Activated CD8-positive, alpha-beta memory T cell treated with anti-CD3 and anti-CD28 coated beads for 4 hours (primary cell): ENCODE data around the gene AK5.
"Not testable (repeated sequence)": the region's sequence is repeated elsewhere in the genome, so short reads cannot be mapped to it uniquely, and the experiment has no call there.

Experiments used
- DNase-seq, 2 donors: peaks; one replicate each; pipeline ENCODE4 v3.0.0-alpha.2; 2020; ENCODE audit warnings: low read depth in 2 of 2

The AK5 gene

DNA sequence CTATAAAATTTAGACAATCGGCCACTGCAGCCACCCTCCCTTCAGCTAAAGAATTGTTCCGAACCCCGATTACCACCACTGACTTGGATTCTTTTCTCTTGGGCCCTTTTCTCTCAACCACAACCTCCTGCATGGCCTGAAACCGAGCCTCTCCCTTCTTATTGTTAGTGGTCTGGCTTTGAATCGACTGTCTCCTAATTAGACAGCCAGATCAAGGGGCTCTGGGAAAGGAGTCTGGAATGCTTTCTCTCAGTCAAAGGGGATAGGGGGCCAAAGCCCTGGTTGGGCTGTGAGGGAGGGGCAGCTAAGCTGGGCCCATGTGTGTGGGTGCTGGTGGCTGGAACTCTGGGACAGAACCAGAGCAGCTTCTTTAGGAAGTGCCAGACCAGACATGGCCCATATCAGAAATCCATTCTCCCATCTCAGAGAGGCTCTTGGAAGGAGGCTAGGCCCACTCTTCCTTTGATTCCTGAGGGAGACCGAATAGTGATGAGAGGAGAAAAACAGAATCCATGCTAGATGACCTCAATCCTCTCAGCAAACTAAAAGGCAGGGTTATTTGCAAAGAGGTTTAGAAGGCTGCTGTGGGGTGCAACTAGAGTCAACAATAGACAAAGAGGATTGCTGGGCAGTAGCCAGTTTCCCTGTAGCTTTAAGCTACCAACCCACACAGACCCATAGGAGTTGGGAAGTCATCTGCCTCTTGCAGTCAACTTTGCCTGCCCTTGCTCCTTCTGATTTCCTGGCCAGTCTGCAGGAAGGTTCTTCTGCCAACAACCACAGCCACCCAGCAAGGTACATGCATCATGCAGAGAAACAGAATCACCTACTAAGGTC is 117.6 kb downstream of the AK5 start:
- no peak for DNase-seq

DNA sequence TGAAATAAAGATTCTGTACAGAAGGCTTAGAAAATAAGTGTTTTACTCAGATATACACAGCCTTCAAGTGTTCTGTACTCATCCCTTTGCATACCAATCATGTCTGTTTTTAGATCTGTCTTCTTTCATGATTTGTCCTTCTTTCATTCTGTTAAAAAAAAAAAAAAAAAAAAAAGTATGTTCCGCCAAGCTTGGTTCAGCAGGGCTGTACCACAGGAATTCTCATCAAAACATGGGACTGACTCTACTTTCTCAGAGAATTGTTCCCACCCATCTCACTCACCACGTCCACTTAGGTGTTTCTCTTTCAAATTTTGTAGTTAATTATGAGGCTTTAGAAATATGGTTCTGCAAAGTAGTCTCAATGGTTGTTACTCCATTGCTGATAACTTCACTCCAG is 119.0 kb downstream of the AK5 start:
- no peak for DNase-seq

DNA sequence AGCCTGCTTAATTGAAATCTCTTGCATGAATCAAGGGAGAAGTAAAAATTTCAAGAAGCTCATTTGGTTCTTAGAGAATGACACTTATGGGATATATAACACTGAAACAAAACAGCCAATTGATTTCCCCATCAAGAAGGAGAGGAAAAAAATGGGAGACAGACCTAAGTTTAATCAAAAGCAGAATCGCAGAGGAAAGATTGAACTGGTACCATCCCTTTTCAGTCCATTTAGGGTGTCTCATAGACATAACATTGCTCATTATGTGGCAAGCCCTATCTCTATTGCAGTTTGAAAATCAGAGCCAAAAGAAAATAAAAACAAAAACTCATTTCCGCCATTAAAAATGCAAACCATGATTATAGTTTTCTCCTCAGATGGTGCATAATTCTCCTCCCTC is 119.6 kb downstream of the AK5 start:
- no peak for DNase-seq

DNA sequence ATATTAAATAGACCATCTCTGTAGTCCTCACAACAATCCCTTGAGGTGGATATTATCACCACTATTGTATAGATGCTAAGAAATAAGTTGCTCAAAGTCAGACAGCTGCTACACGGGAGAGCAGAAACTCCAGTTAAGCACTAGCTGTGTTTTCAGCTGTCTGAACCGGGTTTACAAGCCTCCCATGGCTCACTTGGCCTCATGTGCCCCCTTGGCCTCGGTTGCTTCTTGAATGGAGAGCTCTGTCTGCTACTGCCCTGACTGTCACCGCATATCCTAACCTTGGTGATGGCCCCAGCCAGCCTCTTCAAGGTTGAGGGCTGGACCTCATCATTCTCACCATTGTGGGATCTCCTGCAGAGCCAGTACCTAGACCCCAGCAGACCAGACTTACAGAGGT is 123.4 kb downstream of the AK5 start:
- DNase-seq: no peak

DNA sequence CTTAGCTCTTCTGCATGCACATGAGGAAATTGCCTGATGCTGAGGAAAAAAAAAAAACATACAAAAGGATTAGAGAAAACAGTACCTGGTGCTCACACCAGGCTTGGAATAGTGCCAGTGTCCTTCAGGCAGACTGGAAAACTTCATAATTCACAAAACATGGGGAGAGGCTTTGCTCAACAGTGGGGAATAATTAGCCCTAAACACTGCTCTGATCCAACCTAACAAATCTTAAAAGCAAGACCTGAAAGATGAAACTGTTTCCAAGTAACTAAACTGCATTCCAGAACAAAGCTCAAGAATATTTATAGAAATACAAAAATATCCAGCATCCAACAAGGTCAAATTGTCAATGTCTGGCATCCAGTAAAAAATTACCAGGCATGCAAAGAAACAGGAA is 124.8 kb downstream of the AK5 start:
- DNase-seq: no peak

DNA sequence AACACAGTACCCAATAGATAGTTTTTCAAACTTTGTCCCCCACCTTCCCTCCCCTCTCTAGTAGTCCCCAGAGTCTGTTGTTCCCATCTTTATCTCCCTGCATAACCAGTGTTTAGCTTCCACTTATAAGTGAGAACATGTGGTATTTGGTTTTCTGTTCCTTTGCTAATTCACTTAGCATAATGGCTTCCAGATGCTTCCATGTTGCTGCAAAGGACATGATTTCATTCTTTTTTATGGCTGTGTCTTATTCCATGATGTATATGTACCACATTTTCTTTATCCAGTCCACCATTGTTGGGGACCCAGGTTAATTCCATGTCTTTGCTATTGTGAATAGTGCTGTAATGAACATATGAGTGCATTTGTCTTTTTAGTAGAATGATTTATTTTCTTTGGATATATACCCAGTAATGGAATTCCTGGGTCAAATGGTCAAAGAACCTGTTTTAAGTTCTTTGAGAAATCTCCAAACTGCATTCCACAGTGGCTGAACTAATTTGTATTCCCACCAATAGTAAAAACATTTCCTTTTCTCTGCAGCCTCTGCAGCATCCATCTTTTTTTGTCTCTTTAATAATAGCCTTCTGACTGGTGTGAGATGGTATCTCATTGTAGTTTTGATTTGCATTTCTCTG is 126.0 kb downstream of the AK5 start:
- DNase-seq: no peak

DNA sequence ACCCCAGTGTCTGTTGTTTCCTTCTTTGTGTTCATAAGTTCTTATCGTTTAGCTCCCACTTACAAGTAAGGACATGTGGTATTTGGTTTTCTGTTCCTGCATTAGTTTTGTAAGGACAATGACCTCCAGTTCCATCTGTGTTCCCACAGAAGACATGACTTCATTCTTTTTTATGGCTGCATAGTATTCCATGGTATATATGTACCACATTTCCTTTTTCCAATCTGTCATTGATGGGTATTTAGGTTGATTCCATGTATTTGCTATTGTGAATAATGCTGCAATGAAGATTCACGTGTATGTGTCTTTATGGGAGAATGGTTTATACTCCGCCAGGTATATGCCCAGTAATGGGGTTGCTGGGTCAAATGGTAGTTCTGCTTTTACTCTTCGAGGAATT is 127.1 kb downstream of the AK5 start:
- not testable (repeated sequence) for DNase-seq

DNA sequence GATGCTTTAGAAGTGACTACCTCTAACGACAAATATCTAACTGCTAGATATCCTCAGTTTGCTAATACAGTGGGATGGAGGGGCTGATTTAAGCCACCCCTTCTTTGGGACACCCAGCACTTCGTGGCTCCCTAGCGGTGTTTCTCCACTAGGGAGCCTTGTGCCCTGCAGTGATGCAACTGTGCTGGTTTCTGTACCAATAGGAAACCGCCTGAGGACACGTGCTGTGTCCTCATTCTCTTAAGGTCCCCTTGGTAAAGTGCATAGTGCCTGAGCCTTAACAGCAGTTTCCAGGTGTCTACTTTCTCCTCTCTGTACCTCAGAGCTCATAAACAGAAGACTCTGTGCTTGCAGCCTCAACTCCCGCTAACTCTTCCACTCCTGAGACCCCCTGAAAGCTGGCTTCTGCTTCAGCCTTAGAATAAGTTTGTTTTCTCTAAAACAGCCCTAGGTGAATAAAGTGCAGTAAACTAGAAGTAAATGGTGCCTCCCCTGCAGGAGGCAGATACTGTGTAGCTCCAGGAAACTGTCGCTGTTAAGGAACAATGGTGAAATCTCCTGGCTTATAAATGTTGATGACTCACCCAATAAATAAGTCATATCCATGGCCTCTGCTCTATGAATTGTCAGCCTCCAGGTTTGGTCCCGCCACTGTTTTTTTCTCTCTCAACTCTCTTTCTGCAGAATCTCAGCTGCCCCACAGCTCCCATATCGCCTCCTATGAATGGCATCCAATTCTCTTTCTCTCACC is 130.4 kb downstream of the AK5 start:
- DNase-seq: no peak

DNA sequence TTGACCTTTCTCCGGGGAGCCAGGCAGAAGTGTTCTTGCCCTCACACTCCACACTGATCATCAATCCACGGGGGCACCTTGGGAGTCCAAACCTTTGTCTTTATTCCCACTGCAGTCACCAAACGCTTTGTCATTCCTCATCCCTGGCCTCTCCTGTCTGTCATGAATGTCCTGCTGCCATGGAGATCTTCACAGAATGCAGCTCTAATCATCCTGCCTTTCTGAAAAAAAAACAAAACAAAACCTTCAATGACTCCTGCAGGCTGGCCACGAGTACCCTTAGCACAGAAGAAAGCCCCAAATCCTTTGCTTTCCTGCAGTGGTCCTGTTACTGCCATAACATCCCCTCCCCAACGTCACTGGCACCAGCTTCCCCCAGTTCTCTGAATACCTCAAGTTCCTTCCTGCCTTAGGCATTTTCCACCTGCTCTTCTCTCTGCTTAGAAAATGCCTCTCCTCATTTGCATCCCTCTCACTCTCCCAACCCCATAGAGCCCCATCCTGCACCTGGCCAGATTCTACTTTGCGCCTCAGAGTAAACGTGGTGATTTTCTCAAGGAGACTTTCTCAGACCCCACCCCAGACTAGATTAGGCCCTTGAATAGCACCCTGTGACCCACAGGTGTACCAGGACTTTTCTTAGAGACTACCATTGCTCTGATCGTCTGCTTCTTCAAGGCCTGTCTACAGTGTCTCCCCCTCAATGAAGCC is 131.2 kb downstream of the AK5 start:
- no peak for DNase-seq

DNA sequence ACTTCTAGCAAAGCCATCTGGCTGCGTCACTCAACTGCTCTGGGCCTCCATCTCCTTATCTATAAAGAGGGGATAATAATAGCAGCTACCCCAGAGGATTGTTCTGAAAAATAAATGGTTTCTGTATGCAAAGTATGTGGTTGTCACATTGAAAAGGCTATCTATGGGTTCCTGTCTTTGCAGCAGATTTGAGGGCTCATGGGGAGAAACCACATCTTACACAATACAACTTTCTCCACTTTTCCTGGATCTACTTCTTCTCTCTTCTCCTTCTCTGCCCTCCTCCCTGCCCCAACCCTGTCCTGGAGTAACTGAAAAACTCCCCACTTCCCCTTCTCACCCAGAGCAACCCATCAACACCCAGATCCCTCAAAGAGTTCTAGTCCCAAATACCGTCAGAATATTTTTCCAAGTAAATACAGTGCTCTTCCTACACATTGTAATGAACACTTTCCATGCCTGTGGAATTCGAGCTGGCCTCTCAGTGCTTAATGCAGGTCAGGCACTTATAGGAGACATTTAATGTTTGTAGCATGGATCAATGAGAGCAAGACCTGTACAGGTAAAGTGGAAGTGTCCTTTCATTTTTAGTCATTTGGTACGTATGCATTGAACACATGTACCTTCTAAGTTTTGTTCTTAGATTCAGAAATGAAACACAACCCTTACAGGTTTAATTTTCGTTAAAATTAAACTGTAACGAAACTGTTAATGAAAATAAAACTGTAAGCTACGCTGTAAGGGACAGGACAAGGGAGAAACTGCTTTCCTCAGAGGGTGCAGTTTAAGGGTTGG is 131.9 kb downstream of the AK5 start:
- no peak for DNase-seq

DNA sequence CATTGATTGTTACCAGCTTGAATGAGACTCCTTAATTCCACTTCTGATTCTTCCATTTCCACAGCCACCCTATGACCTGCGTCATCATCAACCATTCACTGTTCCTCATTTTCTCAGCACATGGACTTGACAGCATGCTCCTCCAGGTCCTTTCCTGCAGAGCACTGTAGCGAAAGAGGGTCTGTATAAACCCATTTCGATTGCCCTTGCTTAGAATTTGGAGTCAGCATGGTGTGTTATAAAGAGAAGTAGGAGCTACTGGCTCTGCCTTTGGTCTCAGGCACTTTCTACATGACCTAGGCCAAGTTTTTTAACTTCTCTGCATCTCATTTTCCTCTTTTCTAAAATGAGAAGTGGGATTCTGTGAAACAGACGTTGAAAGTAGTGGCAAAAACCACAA is 133.8 kb downstream of the AK5 start:
- no peak for DNase-seq

DNA sequence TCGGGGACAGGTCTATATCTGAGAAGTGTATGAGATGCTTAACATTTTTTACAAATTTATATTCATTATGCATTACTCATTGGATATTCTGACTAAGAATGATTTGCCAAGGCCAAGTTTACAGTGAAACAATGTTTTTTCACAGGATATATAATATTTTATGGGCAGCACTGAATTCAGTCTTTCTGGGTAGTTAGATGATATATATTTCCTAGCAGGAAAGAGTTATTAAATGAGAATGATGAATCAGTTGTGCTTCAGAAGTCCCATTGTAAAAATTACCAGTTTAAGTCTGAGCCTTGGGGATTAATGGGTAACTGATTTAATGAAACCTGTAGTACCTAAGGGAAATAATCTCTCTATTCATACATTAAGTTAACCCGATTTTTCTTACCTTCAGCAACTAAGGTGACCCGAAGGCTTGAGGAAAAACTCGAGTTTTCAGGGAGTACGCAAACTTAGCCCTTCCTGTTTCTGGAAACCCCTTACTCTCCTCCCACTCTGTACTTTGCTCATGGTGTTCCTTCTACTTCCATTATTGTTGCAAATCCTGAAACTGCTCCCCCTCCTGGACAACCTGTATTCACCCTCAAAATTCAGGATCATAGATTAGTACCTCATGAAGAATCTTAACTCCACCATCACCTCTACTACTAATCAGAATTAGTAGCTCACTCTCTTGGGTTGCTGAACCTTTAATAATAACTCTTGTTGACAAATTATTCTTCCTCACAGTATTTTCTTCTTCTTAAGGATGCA is 135.1 kb downstream of the AK5 start:
- DNase-seq: no peak

DNA sequence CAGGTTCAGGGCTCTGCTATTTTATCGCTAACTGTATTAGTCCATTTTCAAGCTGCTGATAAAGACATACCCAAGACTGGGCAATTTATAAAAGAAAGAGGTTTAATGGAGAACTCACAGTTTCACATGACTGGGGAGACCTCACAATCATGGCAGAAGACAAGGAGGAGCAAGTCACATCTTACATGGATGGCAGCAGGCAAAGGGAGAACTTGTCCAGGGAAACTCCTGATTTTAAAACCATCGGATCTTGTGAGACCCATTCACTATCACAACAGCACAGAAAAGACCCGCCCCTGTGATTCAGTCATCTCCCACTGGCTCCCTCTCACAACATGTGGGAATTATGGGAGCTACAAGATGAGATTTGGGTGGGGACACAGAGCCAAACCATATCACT is 136.2 kb downstream of the AK5 start:
- not testable (repeated sequence) for DNase-seq

DNA sequence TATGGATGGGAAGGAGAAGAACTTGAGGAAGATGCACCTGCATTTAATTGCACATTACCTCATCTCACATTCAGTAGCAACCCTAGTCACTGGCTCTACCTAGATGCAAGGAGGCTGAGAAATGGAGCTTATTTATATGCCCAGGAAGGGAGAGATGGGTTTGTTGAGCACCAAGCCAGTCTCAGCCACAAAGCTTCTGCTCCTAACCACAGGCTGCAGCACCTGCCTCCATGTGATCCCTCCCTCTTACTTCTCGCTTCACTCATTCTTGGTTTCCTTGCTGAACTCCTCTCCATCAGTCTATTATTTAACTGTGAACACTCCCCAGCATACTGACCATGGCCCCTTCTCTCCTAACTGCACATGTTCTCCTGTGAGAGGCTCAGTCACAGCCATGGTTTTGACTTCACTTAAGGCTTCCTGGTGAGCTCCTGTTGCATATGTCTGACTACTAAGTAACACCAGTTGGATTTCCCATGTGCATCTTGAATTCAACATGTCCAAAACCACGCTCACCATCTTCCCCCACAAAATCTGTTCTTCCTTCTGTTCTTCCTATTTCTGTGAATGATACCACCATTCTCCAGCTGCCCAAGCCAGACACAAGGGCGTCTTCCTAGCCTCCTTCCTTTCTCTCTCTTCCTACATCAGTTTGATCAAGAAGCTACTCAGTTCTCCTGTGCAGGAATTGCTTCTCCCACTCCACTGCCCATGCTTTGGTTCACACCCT is 139.8 kb downstream of the AK5 start:
- DNase-seq: no peak

DNA sequence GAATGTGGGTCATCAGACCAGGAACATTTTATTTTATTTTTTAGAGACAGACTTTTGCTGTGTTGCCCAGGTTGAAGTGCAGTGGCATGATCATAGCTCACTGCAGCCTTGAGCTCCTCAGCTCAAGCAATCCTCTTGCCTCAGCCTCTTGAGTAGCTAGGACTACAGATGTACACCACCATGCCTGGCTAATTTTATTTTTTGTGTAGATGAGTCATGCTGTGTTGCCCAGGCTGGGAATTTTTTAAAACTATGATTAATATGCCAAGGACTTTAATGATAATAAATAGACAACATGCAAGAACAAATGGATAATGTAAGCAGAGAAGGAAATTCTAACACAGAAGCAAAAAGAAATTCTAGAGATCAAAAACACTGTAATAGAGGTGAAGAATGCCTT is 142.4 kb downstream of the AK5 start:
- DNase-seq: no peak

DNA sequence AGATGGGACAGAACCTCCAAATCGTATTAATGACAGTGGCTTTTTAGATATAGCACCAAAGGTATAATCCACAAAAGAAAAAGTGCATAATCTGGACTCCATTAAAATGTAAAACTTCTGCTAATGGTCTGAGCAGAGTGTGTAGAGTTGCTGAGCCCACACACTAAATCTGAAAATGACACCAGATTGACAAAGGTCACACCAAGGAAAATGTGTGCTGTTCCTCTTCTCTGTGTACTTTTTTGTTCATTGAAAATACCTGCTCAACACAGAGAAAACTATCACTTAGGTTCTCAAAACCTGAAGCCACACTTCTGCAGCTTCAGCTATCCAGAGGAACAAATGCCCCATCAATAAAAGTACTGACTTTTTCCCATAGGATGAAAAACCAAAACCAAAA is 146.2 kb downstream of the AK5 start:
- no peak for DNase-seq

DNA sequence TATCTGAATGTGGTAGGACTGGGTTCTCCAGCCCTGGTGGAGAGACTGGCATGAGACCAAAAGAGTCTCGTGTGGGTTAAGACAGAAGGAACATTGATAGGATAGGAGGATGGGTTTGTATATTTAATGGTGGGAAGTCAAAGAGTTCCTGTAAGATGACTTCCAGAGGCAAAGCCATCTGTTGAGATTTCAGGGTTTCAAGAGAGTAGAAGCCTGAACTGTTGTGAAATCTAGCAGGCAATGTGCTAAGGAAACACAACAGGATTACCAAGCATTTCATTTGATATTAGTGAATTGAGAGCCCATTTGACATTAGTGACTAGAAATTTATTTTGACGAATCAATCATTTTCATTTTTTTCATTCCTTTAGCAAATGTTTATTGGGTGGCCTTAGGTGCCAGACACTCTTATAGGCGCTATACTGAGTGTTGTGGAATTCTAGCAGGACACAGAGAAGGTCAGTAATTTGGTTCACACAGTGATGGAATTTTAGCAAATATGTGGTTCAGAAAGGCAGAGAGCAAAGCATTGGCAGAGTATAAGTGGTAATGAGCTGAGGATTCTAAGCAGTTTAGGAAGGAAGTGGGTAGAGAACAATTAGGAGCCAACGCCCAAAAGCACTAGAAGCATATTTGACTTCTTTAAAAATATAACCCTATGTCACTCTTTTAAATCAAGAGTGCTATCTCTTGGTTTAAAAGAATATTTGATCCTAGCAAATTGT is 149.3 kb downstream of the AK5 start:
- DNase-seq: no peak

DNA sequence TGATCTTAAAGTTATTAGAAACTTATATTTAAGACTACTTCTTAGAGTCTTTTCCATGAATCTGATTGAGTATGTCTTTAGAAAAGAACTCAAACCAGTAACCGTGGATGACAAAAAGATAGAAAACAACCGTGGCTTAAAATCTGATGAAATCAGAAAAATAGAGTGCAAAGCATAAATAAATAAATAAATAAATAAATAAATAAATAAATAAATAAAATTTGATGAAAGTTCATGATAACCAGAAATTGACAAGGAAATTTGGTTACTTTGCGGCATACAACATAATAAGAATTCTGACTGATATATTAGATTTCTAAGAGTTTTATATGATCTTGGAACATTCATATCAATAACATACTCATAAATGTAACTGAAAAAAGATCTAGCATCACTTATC is 152.1 kb downstream of the AK5 start:
- no peak for DNase-seq

DNA sequence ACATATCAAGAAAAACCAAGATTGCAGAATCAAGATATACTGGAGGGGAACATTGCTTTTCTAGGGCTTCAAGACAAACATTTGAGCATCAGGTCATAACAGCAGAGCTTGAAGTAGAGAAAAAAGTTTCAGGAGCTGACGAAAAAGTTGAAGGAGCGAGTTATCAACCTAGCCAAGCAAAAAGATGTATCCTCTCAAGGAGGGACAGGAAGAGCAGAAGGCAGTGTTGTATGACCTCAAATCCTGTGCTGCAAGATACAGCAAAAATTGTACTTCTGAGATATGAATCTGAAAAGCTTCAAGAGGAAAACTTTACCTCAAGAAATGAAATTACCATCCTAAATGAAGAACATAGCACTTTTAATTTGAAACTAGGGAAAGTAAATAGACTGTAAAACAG is 153.1 kb downstream of the AK5 start:
- no peak for DNase-seq
